Measurements from ENCODE around the gene IRS2.

IRS2 gene

GRCh38 chr13:109728791-109729731 is 57.3 kb downstream of the IRS2 start:
- no peak for DNase-seq

- no peak for DNase-seq
These were observed 58.3 kb downstream of the IRS2 start for GRCh38 chr13:109728061-109728460.

GRCh38 chr13:109727251-109727650 is 59.1 kb downstream of the IRS2 start:
- DNase-seq, result no peak

GRCh38 chr13:109725995-109726637 is 60.3 kb downstream of the IRS2 start:
- no peak for DNase-seq

- DNase-seq, result no peak
These were observed 61.1 kb downstream of the IRS2 start for GRCh38 chr13:109725297-109725696.

GRCh38 chr13:109724603-109725002 is 61.8 kb downstream of the IRS2 start:
- no peak for DNase-seq

- no peak for DNase-seq
These were observed 63.3 kb downstream of the IRS2 start for GRCh38 chr13:109723046-109723445.

GRCh38 chr13:109722068-109722467 is 64.3 kb downstream of the IRS2 start:
- no peak for DNase-seq

GRCh38 chr13:109720758-109721184 is 65.6 kb downstream of the IRS2 start:
- DNase-seq, result no peak

- DNase-seq, result no peak
These were observed 66.3 kb downstream of the IRS2 start for GRCh38 chr13:109719962-109720646.

- DNase-seq, result no peak
These were observed 67.7 kb downstream of the IRS2 start for GRCh38 chr13:109718726-109719125.

- DNase-seq, result no peak
These were observed 68.7 kb downstream of the IRS2 start for GRCh38 chr13:109717686-109718085.

GRCh38 chr13:109715902-109716301 is 70.5 kb downstream of the IRS2 start:
- no peak for DNase-seq

- no peak for DNase-seq
These were observed 72.7 kb downstream of the IRS2 start for GRCh38 chr13:109713681-109714080.

GRCh38 chr13:109712124-109712722 is 74.2 kb downstream of the IRS2 start:
- DNase-seq, result no peak

GRCh38 chr13:109707742-109708617 is 78.4 kb downstream of the IRS2 start:
- no peak for DNase-seq

- DNase-seq, result no peak
These were observed 79.2 kb downstream of the IRS2 start for GRCh38 chr13:109707044-109707741.

GRCh38 chr13:109706015-109706715 is 80.2 kb downstream of the IRS2 start:
- no peak for DNase-seq

GRCh38 chr13:109704771-109705635 is 81.4 kb downstream of the IRS2 start:
- DNase-seq, result no peak

- DNase-seq, result no peak
These were observed 83.1 kb downstream of the IRS2 start for GRCh38 chr13:109703250-109703649.
